Kidney epithelial cell (primary cell): ENCODE results near the gene LIN37. TPM values are rescaled to one million over a fixed set of nuclear protein-coding genes. Genes with fewer than 3 reads are reported as not detected.

ENCODE experiments used
- DNase-seq: peaks from one replicate; pipeline ENCODE4 v3.0.0-alpha.2; 2010; ENCODE audit warnings: low read depth
- H3K27me3 ChIP-seq: 2 replicates; pipeline ENCODE4 v1.6.0; 2011; ENCODE audit warnings: low read length; ENCODE audit not compliant: control insufficient read depth, insufficient read depth
- H3K36me3 ChIP-seq: 2 replicates; pipeline ENCODE4 v1.5.1; 2011; ENCODE audit warnings: low read length; ENCODE audit not compliant: control insufficient read depth, insufficient read depth
- H3K4me3 ChIP-seq: 2 replicates; pipeline ENCODE4 v1.5.1; 2011; ENCODE audit warnings: low read depth, mild to moderate bottlenecking, control low read depth, low read length
- CTCF ChIP-seq: IDR thresholded peaks from 2 replicates; pipeline ENCODE4 v1.5.1; 2011; ENCODE audit warnings: mild to moderate bottlenecking, moderate library complexity, low read length, control low read depth, inconsistent platforms; ENCODE audit not compliant: insufficient read depth, poor library complexity, severe bottlenecking
- total RNA-seq: library from RNA; depleted of rRNA; stranded (reverse); fragments of >200 nt; gene quantifications from 2 replicates; pipeline ENCODE4 v1.2.3, GENCODE V29; 2015

LIN37 gene
- total RNA-seq, 1 donor from 2014 or later = 22.0 TPM

GRCh38 chr19:35738887-35739229, 9.5 kb upstream of the LIN37 start:
- TF ChIP-seq CTCF = no peak
- Histone ChIP-seq H3K36me3 (no peaks in the 10 kb centered on the region), H3K4me3 (no peak overlapping the region), H3K27me3 (no peaks in the 10 kb centered on the region)
- DNase-seq = no peak

- Histone ChIP-seq H3K4me3 (peak overlapping the region; percentile 52), H3K27me3 (no peaks in the 10 kb centered on the region), H3K36me3 (no peaks in the 10 kb centered on the region)
- no peak for TF ChIP-seq CTCF
- DNase-seq = no peak
Observed at GRCh38 chr19:35739275-35740107, 8.9 kb upstream of the LIN37 start.

GRCh38 chr19:35740108-35740422, 8.3 kb upstream of the LIN37 start:
- Histone ChIP-seq H3K36me3 (no peaks in the 10 kb centered on the region), H3K27me3 (no peaks in the 10 kb centered on the region), H3K4me3 (peak overlapping the region; percentile 52)
- TF ChIP-seq CTCF = no peak
- DNase-seq = no peak

GRCh38 chr19:35740423-35741202, 7.8 kb upstream of the LIN37 start:
- Histone ChIP-seq H3K4me3 (peak overlapping the region; percentile 52), H3K36me3 (no peaks in the 10 kb centered on the region), H3K27me3 (no peaks in the 10 kb centered on the region)
- DNase-seq = peak; percentile 83
- no peak for TF ChIP-seq CTCF

- DNase-seq = no peak
- Histone ChIP-seq H3K4me3 (peak overlapping the region; percentile 37), H3K36me3 (no peaks in the 10 kb centered on the region), H3K27me3 (no peaks in the 10 kb centered on the region)
- TF ChIP-seq CTCF = peak; percentile 12
Observed at GRCh38 chr19:35741203-35741515, 7.2 kb upstream of the LIN37 start.
